Stimulated activated CD8-positive, alpha-beta memory T cell treated with anti-CD3 and anti-CD28 coated beads, Interleukin-12 subunit alpha, Interleukin-12 subunit beta, amount 100 ng/mL, for 24 hours (primary cell): Measurements from ENCODE around the gene COL13A1.
A peak's percentile ranks its signal among the peaks of the same experiment; 100 is the strongest.

Experiments used
- DNase-seq: peaks from one replicate; pipeline ENCODE4 v3.0.0-alpha.2; 2020; ENCODE audit errors: extremely low read depth

The COL13A1 gene

DNA sequence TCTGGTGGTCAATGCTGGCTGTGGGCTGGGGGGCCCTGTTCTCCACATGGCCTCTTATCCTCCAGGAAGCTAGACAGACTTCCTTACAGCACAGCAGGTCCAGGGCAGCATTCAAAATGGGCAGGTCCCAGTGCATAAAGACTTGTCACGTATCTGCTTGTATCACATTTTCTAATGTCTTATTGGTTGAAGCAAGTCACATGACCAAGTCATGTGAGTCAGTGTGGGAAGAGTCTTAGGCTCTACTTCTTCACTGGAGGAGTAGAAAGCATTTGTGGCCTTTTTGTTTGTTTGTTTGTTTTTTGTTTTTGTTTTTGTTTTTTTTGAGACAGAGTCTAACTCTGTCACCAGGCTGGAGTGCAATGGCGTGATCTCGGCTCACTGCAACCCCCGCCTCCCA is 104.7 kb downstream of the COL13A1 start:
- no peak for DNase-seq

DNA sequence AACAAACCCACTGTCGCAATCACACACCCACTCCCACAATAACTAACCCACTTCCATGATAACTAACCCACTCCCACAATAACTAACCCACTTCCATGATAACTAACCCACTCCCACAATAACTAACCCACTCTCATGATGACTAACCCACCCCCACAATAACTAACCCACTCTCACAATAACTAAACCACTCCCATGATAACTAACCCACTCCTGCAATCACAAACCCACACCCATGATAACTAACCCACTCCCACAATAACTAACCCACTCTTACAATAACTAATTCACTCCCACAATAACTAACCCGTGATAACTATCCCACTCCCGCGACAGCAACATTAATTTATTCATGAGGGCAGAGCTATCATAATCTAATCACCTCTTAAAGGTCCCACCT is 105.8 kb downstream of the COL13A1 start:
- no peak for DNase-seq

DNA sequence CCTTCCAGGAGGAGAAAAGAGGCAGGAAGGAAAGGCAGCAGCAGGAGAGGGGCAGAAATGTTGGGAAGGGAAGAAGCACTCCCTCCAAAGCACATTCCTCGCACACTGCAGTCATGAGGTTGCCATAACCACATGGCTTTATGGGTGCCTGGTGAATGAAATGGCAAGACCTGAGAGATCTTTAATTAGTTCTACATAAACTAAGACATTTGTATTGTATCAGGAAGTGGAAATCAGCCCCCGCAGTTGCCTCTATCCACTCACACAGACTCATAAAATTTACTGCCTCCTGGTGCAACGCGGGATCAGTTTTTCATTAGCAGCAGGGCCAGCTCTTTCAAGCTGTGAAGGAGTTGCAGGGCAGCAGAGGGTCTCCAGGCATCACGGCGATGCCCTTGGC is 106.4 kb downstream of the COL13A1 start:
- no peak for DNase-seq

DNA sequence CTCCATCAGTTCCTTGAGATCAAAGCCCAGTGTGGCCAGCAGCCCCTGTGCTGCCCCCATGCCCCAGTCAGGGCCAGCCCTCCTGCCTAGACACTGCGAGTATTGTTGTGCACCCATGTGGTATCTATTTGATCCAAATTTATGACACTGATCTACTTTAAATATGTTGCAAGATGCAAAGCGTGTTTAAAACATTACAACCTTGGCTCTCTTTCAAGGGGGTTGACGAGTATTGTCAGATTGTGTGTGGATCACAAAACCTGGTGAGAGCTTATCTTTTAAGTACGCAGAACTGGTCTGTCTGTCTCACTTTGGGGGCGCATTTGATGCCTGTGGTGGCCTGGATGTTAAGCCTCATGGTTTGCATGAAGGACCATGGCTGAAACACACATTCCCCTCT is 108.9 kb downstream of the COL13A1 start:
- no peak for DNase-seq

DNA sequence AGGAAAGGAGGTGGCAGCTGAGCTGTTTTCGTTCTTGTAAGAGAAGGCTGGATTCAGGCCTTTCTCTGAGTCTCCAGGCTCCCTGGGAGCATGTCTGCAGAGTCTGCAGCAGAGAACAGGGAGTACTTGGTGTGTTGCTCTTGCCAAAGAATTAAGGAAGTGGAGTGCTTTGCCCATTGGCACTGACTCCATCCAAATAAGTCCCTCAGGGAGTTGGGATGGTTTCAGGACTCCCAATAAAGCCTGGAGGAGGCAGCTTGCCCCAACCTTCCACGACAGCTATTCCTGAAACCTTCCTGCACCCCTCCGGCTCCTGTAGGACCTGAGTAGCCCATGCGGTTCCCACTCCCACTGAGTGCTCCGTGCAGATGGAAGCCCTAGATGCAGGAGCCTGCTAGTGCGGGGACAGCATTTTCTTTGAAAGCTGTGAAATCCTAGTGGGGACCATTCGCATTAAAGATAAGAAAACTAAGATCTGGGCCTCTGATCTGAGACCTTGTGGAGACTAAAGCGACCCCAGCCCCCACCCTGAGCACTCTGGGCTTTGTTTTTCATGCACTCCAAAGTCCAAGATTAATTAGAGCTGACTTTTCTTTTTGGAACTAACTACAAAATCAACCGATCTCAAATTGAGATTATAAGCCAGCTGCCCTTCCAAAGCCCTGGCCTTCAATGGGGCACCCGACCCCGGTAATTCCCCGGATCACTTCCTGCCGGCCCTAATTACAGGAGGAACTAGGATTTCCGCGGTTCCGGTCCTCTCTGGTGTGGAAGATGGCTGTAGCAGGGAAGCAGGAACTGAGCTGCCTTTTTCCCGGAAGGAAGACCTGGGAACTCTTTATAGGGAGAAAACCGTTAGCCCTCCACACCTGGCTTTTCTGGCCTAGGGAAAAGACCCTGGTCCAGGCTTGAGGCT is 110.2 kb downstream of the COL13A1 start:
- no peak for DNase-seq

DNA sequence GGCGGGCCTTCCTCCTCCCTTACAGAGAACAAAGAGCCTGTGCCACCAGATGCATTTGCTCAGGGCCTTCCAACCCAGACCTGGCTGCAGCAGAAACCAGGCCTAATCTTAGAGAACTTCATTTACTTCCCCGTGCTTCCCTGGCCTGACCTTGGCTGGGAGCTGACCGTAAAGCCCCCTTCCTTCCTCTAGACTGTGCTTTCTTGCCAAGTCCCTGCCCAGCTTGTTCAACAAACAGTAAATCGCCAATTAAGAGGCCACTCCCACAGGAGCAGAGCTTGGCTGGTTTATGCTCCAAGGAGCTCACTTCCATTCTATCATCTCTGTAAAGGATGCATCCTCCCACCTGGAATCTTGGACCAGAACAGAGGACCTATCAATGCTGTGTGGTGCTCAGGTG is 110.9 kb downstream of the COL13A1 start:
- DNase-seq, result no peak

DNA sequence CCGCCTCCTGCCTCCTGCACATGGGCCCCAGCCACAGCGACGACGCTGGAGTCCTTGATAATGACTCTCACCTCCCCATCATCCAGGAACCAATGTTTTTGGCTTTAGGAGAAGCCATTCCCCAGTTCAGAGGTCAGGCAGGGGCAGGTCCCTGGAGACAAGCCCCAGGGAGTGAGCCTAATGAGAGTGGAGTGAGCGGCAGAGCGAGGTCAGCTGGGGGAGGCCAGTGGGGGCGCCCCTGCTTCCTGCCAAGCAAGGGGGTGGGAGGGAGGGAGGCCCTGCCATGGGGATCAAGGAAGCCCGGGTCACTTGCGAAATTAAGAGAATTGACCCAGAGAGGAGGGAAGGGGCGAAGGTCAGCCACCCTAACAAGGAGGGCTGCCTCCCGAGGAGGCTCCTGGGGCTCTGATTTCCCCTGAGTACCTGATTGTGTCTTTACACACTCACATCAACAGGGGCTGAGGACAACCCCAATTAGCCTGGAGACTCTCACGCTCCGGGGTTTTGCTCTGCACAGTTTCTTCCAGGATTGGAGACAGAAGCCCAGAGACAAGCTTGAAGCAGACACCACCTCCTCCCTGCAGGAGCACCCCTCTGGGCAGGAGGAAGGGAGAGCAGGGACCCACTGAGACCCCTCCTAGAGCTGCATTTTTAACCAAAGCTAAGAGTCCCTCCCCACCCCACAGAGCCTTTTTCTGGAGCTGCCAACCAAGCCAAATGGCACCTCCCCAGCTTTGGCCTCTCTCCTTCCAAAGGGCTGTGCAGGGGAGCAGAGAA is 112.1 kb downstream of the COL13A1 start:
- no peak for DNase-seq

DNA sequence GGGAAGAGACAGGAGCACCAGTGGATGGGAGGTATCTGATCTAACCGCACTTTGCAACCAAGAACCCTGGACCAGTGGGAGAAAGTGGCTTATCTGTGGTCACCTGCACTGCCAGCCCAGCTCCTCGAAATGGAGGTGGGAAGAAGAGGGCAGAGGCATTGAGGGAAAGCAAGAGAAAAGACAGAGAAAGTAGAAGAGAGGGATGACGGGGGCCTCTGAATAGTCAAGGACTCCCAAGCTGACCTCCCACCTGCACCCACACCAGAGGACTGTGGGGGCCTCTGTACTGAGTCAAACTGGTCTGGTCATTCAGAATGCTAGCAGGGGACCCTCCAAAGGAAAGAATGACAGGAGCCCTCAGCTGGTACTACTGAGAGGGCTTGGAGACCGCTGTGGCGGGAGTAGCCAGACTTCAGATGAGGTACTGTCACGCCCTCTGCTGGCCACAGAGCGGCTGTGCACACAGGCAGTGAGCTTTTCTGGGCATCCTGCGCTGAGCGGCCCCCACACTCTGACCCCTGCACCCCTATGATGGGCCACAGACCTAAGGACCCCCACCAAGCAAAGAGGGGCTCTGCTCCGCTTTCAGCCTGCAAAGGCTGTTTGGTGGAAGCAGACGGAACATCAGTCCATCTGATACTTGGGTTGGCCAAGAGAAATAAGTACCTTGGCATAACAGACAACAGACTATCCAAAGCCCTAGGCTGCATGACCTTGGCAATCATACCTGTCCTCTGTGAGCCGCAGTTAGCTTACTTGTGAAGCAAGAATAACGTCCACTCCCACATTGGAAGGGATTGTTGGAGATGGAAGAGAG is 112.9 kb downstream of the COL13A1 start:
- peak; percentile 28 for DNase-seq

DNA sequence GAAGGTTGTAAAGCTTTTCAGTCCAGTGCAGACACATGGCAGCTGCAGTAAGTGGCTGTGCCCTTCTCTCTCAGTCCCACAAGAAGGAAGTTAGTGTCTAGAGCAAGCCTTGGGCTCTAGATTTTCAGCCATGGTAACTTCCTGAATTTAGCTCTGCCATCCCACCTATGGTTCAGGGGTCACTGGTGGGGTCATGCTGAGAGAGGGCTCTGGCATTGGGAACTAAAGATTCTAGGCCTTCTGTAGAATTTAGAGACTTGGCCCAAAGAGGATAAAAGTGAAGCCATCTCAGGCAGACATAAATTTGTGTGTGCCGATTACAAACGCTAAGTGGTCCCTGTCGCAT is 113.5 kb downstream of the COL13A1 start:
- DNase-seq, result no peak

DNA sequence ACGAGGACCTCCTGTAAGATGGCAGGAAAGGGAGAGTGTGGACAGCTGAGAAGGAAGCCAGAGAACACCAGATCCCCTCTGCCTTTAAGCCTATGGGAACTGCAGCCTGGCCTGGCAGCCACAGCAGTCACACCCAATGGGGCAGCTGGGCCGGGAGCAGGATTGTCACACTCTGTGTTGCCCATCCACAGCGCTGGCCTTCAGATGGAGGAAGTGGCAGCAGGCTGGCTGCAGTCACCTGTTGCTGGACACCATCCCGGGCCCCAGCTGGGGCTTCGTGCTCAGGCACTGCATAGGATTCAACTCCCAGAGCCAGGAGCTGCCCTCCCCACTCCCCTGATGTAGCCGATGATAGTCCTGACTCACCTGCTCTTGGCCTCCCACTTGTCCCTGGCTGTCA is 114.4 kb downstream of the COL13A1 start:
- no peak for DNase-seq

DNA sequence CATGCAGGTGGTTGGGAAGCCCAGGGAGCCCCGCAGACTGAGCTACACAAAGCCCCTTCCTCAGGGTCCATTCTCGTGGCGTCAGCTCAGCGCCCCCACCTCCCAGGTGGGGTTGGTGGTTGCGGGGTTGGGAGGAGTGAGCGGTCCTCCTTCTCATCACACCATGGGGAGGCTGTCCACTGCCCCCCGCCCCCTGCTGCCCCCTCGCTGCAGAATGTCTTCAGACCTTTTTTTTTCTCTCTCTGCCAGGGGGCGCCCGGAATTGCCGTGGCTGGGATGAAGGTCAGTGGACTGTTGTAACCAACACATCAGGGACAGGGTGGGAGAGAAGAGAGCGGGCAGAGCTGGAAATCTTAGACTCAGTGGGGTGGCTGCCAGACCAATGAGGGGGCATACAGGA is 116.3 kb downstream of the COL13A1 start:
- DNase-seq, result no peak

DNA sequence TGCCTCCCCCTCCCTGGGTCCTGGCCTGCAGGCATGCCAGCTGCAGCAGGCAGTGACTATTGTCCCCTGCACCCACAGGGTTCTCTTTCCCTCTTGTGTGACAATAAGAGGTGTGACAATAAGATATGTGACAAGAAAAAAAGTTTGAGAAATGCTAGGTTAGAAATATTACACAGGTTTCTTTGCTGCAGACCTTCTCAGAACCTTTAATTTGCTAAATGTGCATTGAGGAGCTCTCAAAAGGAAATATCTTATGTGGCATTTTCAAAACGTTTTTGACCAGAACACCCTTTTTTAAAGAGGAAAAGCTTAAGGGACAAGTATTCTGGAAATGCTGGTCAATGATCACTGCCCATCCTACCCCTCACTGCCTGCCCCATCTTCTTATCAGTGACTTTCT is 117.5 kb downstream of the COL13A1 start:
- DNase-seq, result no peak

DNA sequence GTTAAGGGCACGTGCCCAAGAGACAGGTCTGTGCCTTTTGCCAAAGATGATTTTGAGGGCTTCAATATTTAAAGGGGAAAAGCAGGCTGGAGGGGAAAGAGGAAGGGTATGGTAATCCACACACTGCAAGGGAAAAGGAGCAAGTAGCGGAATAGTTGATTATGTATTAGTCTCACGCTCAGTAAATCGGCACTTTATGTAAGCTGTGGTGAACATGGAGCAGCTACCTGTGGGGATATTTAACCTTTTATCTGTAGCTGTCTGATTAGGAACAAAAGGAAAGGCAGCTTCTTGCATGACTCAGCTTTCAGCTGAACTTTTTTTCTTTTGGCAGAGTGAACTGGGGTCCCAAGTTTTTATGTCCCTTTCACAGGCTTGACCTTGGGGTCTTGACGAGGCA is 123.4 kb downstream of the COL13A1 start:
- DNase-seq, result no peak

DNA sequence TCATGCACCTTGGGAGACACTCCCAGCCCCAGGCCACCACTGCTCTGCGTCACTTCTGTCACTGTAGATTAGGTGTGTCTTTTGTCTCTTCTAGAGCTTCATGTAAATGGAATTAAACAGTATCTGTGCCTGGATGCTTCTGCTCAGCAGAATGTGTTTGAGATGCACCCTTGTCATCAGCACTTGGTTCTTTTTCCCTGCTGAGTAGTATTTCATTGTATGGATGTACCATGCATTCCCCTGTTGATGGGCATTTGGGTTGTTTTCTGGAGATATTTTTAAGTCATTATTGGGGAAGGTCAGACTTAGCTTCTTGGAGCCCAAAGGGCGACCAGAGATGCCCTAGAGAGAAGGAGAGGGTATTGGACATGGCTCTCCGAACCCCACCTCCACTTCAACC is 126.6 kb downstream of the COL13A1 start:
- DNase-seq, result no peak

DNA sequence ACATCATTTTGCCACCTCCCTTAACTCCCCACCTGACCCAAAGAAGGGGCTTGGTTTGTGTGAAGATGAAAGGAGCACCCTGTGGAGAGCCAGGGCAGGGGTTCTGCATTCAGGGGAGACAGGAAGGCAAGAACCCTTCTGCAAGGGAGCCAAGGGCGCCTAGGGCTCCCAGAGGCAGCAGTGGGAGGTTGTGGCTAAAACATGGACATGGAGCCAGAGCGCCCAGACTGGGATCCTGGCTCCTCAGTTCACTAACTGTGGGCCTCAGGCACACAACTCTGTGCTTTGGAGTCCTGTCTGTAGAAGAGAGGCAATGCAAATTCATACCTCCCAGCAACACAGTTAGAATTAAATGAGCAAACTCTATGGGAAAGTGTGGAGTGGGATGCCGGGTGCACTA is 127.9 kb downstream of the COL13A1 start:
- no peak for DNase-seq

DNA sequence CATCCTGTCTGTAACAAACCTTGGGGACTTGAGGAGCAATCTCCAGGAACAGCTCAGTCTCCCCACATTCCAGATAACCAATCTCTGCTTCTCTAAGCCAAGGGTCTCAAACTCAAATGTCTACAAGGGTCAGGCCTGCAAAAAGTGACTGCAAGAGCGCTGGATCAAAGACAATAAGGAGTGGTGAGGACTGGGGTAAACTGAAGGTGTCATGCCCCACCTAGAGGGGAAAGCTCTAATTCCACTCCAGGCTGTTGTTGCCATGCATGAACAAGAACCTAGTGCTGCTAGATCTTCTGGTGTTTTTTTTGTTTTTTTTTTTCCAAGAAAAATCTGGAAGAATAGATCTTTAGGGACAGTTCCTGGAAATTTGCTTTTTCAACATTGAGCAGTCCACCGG is 133.1 kb downstream of the COL13A1 start:
- DNase-seq, result no peak

DNA sequence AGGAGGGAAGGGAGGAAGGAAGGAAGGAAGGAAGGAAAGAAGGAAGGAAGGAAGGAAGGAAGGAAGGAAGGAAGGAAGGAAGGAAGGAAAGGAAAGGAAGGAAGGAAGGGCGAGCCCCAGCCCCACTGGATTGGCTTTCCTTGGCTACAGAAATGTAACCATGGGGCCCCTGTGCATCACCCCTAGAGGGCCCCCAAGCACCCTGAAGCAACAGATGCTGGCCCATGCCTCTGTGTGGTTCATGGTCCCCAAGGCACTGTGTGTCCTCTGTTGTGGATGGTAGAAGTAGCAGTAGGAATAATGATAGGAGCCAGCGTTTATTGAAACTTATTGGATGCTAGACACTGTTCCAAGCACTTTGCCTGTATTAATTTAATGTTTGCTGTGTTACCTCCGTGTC is 134.4 kb downstream of the COL13A1 start:
- no peak for DNase-seq

DNA sequence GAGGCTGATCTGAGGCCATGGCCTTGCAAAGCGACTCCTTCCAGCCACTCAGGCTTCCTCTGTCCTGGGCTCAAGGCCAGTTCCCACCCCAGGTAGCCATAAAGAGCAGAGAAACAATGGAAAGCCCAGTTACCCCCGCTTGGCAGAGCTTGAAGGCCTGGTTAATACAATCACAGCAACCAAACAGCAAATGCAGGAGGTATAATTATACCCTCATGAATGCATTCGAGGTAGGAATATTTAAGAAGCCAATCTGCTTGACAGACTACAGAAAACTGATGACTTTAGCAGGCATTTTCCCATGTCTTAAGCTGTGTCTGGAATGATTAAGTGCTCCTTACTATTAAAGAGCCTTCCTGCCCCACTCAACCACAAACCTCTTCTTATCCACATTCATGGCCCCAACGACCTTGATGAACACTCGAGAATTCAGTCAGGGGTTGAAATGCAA is 136.9 kb downstream of the COL13A1 start:
- DNase-seq, result no peak

DNA sequence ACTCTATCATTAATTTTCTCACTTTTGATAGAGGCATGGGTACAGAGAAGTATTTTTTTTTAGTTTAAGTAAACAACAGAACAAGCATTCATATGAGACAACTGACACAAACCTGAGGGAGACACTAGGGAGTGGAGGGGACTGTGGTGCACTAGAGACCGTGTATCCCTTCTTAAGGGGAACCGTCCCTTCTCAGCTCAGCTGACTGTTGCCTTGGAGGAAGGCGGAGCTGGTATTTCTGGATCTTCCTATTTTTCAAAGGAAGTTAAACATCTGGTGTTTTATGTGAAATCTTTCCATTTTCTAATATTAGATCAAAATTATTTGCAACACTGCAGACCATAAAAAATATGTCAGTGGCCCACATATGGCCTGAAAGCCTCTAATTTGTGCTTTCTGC is 137.4 kb downstream of the COL13A1 start:
- no peak for DNase-seq

DNA sequence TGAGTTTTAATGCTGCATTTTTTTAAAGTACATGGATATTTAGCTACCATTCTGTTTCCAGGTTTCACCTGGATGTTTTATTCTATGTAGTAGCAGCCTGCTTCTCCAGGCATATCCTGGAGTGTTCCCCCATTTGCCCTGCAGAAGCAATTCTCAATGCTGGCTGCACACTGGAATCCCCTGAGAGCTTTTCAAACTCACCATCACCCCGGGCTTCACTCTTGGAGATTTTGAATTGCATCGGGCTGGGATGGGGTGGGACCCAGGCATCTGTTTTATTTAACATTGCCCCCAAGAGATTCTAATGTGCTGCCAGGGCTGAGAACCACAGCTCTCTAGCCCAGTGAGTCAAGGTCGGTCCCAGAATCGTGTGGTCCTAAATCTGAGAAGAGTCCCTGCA is 137.8 kb downstream of the COL13A1 start:
- no peak for DNase-seq

DNA sequence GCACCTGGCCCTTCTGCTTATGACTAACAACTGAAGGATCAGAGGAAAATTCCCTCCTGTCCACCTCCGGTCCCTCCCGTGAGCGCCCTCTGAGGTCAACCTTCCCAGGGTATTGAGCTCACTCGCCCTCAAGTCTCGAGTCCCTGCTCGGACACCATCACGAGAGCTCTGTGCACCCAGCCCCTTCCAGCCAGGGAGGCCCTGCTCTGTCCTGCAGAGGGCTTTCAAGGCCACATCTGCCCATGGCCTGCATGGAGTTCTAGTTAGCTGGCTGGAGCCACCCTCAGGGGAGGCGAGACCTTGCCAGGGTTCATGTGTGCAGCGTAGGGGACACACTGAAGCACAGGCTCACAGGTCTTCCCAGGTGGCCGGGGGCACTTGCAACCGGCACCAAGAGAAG is 140.0 kb downstream of the COL13A1 start:
- no peak for DNase-seq

DNA sequence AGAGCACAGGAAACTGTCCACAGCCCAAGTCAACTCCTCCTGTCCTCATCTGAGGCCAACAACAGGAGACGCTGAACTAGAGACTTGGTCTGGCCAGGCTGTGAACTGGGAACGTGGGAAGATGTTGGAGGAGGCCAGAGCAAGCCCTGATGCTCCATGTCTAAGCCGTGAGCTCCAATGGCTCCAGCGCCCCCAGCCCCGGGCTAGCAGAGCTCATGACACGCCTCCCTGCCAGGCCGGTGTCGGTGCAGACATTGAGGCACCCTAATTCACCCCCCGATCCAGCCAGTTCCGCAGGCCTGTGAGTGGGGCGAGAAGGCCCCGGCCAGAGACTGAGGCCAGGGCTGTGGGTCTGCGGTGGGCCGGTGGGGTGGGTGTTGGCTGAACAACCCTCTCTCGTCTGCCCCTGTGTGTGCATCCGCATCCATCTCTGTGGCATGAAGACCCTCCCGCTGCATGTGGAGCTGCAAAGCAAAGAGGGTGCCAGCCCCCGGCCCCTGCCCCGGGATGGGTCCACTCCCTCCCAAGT is 141.7 kb downstream of the COL13A1 start:
- no peak for DNase-seq
